WERI-Rb-1 (cell line): Measurements from ENCODE around the gene PMPCB.

Source experiments
- DNase-seq: peaks from one replicate; pipeline ENCODE4 v3.0.0-alpha.2; 2020
- H3K27ac ChIP-seq: fragments of 250-450 bp; sonication (Bioruptor Pico); 2 replicates; pipeline ENCODE4 v1.5.1; 2020; ENCODE audit warnings: mild to moderate bottlenecking, moderate library complexity
- H3K27me3 ChIP-seq: fragments of 250-450 bp; sonication (Bioruptor Pico); 2 replicates; pipeline ENCODE4 v1.5.1; 2021; ENCODE audit warnings: mild to moderate bottlenecking, low read depth, moderate library complexity; ENCODE audit not compliant: insufficient read depth, severe bottlenecking
- H3K36me3 ChIP-seq: fragments of 250-450 bp; sonication (Bioruptor Pico); 2 replicates; pipeline ENCODE4 v1.5.1; 2020; ENCODE audit warnings: mild to moderate bottlenecking, moderate library complexity
- H3K4me3 ChIP-seq: 2 replicates; pipeline ENCODE4 v1.5.1; 2011; ENCODE audit warnings: low read depth, mild to moderate bottlenecking, control low read depth, low read length
- H3K9me3 ChIP-seq: fragments of 250-450 bp; sonication (Bioruptor Pico); 2 replicates; pipeline ENCODE4 v1.5.1; 2021; ENCODE audit warnings: mild to moderate bottlenecking, moderate library complexity; ENCODE audit not compliant: severe bottlenecking
- CTCF ChIP-seq: IDR thresholded peaks from 2 replicates; pipeline ENCODE4 v1.5.1; 2011; ENCODE audit warnings: low read depth, mild to moderate bottlenecking, control low read depth, inconsistent platforms, low read length

PMPCB gene

GRCh38 chr7:103341466-103341865, 44.2 kb downstream of the PMPCB start:
- H3K4me3 ChIP-seq, result no peak overlapping the region
- no peak for TF ChIP-seq CTCF
- no peak for DNase-seq
- peaks cover 60% of the 10 kb centered on the region for H3K36me3 ChIP-seq
- H3K27ac ChIP-seq, result no peak overlapping the region
- no peaks in the 10 kb centered on the region for H3K27me3 ChIP-seq
- H3K9me3 ChIP-seq, result no peaks in the 10 kb centered on the region

GRCh38 chr7:103343332-103343731, 46.1 kb downstream of the PMPCB start:
- no peak overlapping the region for H3K27ac ChIP-seq

GRCh38 chr7:103343758-103344452, 46.7 kb downstream of the PMPCB start:
- no peaks in the 10 kb centered on the region for H3K9me3 ChIP-seq
- peaks cover 44% of the 10 kb centered on the region for H3K36me3 ChIP-seq
- no peak for TF ChIP-seq CTCF
- no peaks in the 10 kb centered on the region for H3K27me3 ChIP-seq
- H3K4me3 ChIP-seq, result peak overlapping the region; percentile 76
- no peak for DNase-seq
- H3K27ac ChIP-seq, result peak overlapping the region; percentile 81

More at GRCh38 chr7:103343332-103343731, 46.1 kb downstream of the PMPCB start:
- Histone ChIP-seq H3K27me3 (no peaks in the 10 kb centered on the region), H3K4me3 (peak overlapping the region; percentile 76), H3K9me3 (no peaks in the 10 kb centered on the region), H3K36me3 (peaks cover 49% of the 10 kb centered on the region)
- no peak for TF ChIP-seq CTCF
- DNase-seq, result no peak

- TF ChIP-seq CTCF, result no peak
- DNase-seq, result peak; percentile 89
- peak within 1 kb of the TSS; percentile 81 for H3K27ac ChIP-seq
- no peaks in the 10 kb centered on the region for H3K9me3 ChIP-seq
- H3K27me3 ChIP-seq, result no peaks in the 10 kb centered on the region
- peak within 1 kb of the TSS; percentile 76 for H3K4me3 ChIP-seq
- H3K36me3 ChIP-seq, result peaks cover 37% of the 10 kb centered on the region
Measured at GRCh38 chr7:103344453-103345149, 47.4 kb downstream of the PMPCB start, which contains the start of gene DNAJC2. TSS of gene DNAJC2 (minus strand) at chr7:103344767. CDS start at chr7:103344622, 145 bp downstream.

- Histone ChIP-seq H3K27ac (no peak overlapping the region), H3K36me3 (peaks cover 30% of the 10 kb centered on the region), H3K4me3 (no peak overlapping the region), H3K27me3 (no peaks in the 10 kb centered on the region), H3K9me3 (no peaks in the 10 kb centered on the region)
- DNase-seq, result no peak
- TF ChIP-seq CTCF, result no peak
Measured at GRCh38 chr7:103346396-103346795, 49.2 kb downstream of the PMPCB start.
